ENCODE measurements around the gene ZNF816.
"Not testable (repeated sequence)": the region's sequence is repeated elsewhere in the genome, so short reads cannot be mapped to it uniquely, and the experiment has no call there.

Gene ZNF816

DNA sequence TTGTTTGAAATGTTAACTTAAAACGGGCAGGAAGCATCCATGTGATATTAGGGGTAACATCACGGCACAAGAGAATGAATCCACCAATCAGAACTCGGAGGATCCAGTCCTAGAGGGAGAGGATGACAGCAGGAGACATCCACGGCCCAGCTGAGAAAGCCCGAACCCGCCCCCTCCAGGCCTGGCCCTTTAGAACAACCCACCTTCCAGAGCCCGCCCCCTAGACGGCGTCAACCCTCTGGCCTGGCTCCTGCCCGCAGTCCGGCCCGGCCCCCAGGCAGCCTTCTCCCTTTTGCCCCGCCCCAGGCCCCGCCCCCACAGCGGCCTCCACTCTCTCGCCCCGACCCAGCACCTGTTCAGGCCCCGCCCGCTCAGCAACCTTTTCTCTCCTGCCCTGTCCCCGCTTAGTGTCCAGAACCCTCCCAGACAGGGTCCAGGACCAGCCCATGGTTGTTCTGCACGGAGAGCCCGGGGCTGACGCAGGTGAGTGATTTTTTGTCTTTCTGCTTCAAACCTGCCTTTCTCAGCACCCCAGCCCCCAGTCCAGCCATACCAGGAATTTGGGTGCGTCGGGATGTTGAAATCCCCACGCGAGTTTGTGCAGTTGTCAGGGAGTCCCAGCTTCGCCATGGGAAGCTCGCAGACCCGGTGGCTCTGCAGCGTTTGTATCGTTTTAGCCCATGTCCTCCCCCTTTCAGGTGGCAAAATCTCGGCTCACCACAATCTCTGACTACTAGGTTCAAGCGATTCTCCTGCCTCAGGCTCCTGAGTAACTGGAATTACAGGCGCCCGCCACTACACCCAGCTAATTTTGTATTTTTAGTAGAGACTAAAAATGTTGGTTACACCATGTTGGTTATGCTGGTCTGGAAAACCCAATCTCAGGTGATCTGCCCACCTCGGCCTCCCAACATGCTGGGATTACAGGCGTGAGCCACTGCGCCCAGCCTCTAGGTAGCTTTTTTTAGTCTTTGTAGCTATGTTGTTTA is 16.1 kb downstream of the ZNF816 start:
- intact Hi-C loops (cut with micrococcal nuclease), result no loop called here
- H3K4me3 Mint-ChIP-seq, result no peak overlapping the region
- H3K27me3 Mint-ChIP-seq, result peaks cover 13% of the 10 kb centered on the region
- peaks cover 61% of the 10 kb centered on the region for H3K9me3 Mint-ChIP-seq
- H3K4me1 Mint-ChIP-seq (ENCODE audit: low read depth), result peaks cover 5% of the 10 kb centered on the region
- H3K27ac Mint-ChIP-seq, result no peak overlapping the region
- H3K36me3 Mint-ChIP-seq (ENCODE audit: low read depth), result peaks cover 42% of the 10 kb centered on the region

DNA sequence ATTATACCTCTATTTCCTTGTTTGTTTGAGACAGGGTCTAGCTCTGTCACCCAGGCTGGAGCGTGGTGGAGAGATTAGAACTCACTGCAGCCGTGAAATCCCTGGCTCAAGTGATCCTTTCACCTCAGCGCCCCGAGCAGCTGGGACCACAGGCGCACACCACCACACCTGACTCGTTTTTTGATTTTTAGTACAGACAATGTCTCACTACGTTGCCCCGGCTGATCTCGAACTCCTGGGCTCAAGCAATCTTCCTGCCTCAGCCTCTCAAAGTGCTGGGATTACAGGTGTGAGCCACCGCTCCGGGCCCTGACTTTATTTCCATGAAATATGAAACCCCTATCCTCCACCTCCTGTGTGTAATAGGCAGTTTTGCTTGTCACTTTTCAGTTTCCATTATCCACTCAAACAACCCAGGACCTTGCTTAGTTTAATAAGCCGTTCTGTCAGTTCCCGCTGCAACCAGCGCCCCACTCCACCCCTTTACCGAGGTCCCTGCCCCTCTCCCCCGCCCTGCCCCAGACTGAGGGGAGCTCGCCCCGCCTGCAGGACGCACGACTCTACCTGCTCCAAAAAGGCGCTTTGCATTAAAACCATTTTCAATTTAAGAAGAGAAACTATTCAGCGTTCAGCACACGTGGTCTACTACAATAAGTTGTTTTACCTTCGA is 16.9 kb downstream of the ZNF816 start:
- Mint-ChIP-seq H3K27me3 (peaks cover 13% of the 10 kb centered on the region), H3K9me3 (peaks cover 52% of the 10 kb centered on the region), H3K4me1 (ENCODE audit: low read depth) (peaks cover 12% of the 10 kb centered on the region), H3K36me3 (ENCODE audit: low read depth) (peaks cover 34% of the 10 kb centered on the region), H3K27ac (no peak overlapping the region), H3K4me3 (no peak overlapping the region)
- intact Hi-C loops (cut with micrococcal nuclease), result no loop called here

DNA sequence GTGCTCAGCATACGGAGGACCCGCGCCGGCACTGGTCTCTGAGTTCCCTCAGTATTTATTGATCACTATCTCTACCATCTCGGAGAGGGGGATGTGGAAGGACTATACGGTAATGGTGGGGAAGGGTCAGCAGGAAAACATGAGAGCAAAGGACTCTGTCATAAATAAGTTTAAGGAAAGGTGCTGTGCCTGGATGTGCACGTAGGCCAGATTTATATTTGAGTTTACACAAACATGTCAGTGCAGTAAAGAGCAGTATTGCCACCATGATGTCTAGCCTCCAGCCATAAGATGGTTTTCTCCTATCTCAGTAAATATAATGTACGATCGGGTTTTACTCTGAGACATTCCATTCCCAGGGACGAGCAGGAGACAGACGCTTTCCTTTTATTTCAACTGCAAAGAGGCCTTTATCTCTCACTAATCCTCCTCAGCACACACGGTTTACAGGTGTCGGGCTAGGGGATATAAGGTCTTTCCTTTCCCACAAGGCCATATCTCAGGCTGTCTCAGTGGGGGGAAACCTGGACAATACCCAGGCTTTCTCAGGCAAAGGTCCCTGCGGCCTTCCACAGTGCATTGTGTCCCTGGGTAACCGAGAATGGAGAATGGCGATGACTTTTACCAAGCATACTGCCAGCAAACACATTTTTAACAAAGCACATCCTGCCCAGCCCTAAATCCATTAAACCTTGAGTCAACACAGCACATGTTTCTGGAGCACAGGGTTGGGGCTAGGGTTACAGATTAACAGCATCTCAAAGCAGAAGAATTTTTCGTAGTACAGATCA is 17.8 kb downstream of the ZNF816 start:
- H3K36me3 Mint-ChIP-seq (ENCODE audit: low read depth), result peaks cover 25% of the 10 kb centered on the region
- H3K4me3 Mint-ChIP-seq; intact Hi-C loops (cut with micrococcal nuclease); H3K27ac Mint-ChIP-seq: not testable (repeated sequence)
- peaks cover 12% of the 10 kb centered on the region for H3K4me1 Mint-ChIP-seq (ENCODE audit: low read depth)
- peaks cover 13% of the 10 kb centered on the region for H3K27me3 Mint-ChIP-seq
- H3K9me3 Mint-ChIP-seq, result peaks cover 43% of the 10 kb centered on the region

DNA sequence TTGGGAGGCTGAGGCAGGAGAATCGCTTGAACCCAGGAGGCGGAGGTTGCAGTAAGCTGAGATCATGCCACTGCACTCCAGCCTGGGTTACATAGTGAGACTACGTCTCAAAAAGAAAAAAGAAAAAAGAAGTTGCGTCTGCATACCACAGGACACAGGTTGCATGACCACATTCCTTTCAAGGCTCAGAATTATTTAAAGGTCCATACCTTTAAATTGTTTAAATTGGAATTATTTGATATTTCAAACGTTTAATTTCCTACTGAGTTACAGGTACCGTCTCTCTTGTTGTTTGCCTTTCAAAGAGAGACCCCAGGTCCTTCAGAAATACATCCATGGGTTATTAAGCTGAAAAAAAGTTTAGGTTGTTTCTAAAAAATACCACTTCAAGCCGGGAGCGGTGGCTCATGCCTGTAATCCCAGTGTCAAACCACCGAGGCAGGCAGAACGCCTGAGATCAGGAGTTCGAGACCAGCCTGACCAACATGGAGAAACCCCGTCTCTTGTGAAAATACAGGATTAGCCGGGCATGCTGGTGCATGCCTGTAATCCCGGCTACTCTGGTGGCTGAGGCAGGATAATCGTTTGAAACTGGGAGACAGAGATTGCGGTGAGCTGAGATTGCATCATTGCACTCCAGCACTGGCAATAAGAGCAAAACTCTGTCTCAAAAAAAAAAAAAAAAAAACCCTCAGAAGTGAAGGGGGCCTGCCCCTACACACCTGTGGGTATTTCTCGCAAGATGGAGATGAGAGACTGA is 18.6 kb downstream of the ZNF816 start:
- Mint-ChIP-seq H3K27me3 (peaks cover 13% of the 10 kb centered on the region), H3K27ac (no peak overlapping the region), H3K9me3 (peaks cover 35% of the 10 kb centered on the region), H3K4me3 (no peak overlapping the region), H3K4me1 (ENCODE audit: low read depth) (peaks cover 18% of the 10 kb centered on the region), H3K36me3 (ENCODE audit: low read depth) (peaks cover 20% of the 10 kb centered on the region)
- intact Hi-C loops (cut with micrococcal nuclease), result loop anchor here (2.0 kb wide), 1 partner anchor 21 kb away; the partner anchor contains the start of gene ZNF888

DNA sequence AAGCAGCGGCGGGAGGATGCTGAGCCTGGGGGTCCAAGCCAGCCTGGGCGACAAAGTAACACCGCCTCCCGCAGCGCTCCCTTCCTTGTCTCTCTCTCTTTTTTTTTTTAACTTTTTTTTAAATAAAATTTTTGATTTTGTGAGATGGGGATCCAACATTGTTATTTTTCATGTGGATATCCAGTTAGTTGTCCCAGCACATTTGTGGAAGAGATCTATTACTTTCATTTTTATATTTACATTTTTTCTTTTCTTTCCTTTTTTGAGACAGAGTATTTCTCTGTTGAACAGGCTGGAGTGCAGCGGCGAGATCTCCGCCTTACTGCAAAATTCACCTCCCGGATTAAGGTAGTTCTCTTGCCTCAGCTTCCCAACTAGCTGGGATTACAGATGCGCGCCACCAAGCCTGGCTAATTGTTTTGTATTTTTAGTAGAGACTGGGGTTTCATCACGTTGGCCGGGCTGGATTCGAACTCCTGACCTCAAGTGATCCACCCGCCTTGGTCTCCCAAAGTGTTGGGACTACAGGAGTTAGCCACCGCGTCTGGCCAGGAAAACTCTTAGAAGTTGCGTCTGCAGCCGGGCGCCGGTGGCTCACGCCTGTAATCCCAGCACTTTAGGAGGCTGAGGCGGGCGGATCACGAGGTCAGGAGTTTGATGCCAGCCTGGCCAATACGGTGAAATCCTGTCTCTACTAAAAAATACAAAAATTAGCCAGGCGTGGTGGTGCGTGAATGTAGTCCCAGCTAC is 19.4 kb downstream of the ZNF816 start:
- Mint-ChIP-seq H3K4me1 (ENCODE audit: low read depth) (peaks cover 25% of the 10 kb centered on the region), H3K4me3 (peak overlapping the region; percentile 83), H3K27me3 (peaks cover 13% of the 10 kb centered on the region), H3K27ac (peak overlapping the region; percentile 86), H3K36me3 (ENCODE audit: low read depth) (peaks cover 26% of the 10 kb centered on the region), H3K9me3 (peaks cover 35% of the 10 kb centered on the region)
- intact Hi-C loops (cut with micrococcal nuclease), result loop anchor here (2.0 kb wide), 1 partner anchor 21 kb away; the partner anchor contains the start of gene ZNF888

DNA sequence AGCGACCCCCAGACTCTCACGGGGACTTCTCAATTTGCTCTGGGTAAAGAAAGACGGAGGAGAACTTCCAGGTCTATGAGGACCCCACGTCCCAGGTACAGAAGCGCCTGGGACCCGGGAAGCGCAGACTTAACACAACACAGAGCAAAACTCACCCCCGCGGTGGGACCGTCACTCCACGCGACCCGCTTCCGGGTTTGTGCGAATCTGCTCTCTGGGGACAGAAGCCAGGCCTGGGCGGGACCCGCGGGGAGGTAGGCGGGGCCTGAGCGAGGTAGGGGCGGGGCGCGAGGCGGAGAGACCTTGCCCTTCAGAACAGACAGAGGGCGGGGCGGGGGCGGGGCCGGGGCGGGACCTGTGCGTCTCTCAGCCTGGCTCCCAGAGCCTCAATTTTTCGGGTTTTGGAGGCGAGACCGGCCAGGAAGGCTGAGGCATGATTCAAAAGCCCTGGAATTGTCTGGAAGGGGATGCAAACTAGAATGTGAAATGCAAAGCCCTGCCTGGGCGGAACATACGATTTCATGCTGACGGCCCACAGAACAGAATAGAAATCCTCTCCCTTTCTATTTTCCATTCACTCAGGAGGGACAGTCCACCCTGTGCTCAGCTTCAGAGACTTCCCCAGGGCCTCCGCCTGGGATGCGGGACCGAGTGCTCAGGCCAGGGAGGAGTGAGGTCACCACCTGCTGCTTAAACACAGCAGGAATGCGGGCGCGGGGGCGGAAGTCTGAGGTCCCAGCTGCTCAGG is 20.1 kb downstream of the ZNF816 start:
- peaks cover 28% of the 10 kb centered on the region for H3K4me1 Mint-ChIP-seq (ENCODE audit: low read depth)
- peaks cover 33% of the 10 kb centered on the region for H3K9me3 Mint-ChIP-seq
- peak overlapping the region; percentile 86 for H3K27ac Mint-ChIP-seq
- H3K36me3 Mint-ChIP-seq (ENCODE audit: low read depth), result peaks cover 27% of the 10 kb centered on the region
- H3K4me3 Mint-ChIP-seq, result peak overlapping the region; percentile 83
- peaks cover 13% of the 10 kb centered on the region for H3K27me3 Mint-ChIP-seq
- intact Hi-C loops (cut with micrococcal nuclease), result loop anchor here (1.0 to 2.0 kb wide), 2 partner anchors 20 kb away; partner anchors contain the start of genes ZNF816 and ZNF888

DNA sequence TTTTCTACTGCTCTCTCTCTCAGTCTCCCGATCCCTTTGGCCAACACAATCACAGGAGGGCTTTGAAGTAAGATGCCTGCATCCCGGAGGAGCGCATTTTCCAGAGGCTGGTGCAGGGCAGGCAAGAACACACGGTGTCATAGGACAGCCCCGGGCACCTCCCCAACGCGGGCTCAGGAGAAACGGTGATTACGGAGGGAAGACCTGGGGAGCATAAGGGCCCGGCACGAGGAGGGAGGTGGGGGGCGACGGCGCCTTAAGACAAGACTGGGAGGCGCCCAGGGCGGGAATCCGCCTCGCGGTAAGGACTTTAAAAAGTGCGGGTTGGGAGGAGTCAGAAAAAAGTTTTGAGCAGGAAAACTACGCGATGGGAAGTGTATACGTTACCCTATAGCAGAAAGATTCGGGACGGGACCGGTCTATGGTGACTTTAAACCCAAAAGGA is 20.7 kb downstream of the ZNF816 start:
- Mint-ChIP-seq H3K27ac (peak overlapping the region; percentile 86), H3K4me3 (peak overlapping the region; percentile 83), H3K27me3 (peaks cover 12% of the 10 kb centered on the region), H3K36me3 (ENCODE audit: low read depth) (peaks cover 33% of the 10 kb centered on the region), H3K4me1 (ENCODE audit: low read depth) (peaks cover 34% of the 10 kb centered on the region), H3K9me3 (peaks cover 27% of the 10 kb centered on the region)
- intact Hi-C loops (cut with micrococcal nuclease), result loop anchor here (1.0 to 2.0 kb wide), 2 partner anchors 19 to 20 kb away; partner anchors contain the start of genes ZNF816 and ZNF888

DNA sequence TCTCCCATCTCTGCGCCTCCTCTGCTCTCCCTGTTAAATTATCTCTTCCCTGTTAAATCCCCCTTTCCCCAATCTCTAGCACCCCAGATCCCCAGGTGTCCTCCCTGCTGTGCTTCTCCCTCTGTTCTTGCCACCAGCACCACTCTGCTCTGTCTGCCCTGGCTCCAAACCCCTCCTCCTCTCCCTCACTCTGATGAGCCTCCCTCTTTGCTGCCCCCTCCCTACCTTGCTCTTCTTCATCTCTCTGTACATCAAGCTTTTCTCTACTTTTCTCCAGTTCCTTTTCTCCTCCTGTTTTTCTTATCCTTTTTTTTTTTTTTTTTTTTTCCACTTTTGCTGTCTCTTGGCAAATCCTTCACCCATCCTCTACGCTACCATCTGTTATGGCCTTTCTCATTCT is 21.2 kb downstream of the ZNF816 start:
- peak overlapping the region; percentile 83 for H3K4me3 Mint-ChIP-seq
- intact Hi-C loops (cut with micrococcal nuclease); H3K27me3 Mint-ChIP-seq: not testable (repeated sequence)
- H3K27ac Mint-ChIP-seq, result peak overlapping the region; percentile 86
- peaks cover 38% of the 10 kb centered on the region for H3K4me1 Mint-ChIP-seq (ENCODE audit: low read depth)
- peaks cover 33% of the 10 kb centered on the region for H3K36me3 Mint-ChIP-seq (ENCODE audit: low read depth)
- peaks cover 23% of the 10 kb centered on the region for H3K9me3 Mint-ChIP-seq

DNA sequence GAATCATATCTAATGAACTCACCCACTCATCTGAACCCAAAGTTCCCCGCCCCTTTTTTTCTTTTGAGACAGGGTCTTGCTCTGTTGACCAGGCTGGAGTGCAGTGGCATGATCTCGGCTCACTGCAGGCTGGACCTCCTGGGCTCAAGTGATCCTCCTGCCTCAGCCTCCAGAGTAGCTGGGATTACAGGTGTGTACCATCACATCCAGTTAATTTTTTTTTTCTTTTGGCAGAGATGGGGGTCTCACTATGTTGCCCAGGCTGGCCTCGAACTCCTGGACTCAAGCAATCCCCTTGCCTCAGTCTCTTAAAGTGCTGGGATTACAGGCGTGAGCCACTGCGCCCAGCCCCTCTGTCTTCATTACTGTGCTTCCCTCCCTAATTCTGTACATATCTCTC is 21.8 kb downstream of the ZNF816 start:
- H3K9me3 Mint-ChIP-seq, result peaks cover 17% of the 10 kb centered on the region
- peaks cover 30% of the 10 kb centered on the region for H3K36me3 Mint-ChIP-seq (ENCODE audit: low read depth)
- peak overlapping the region; percentile 86 for H3K27ac Mint-ChIP-seq
- H3K4me1 Mint-ChIP-seq (ENCODE audit: low read depth), result peaks cover 44% of the 10 kb centered on the region
- H3K4me3 Mint-ChIP-seq, result peak overlapping the region; percentile 83
- H3K27me3 Mint-ChIP-seq; intact Hi-C loops (cut with micrococcal nuclease): not testable (repeated sequence)

DNA sequence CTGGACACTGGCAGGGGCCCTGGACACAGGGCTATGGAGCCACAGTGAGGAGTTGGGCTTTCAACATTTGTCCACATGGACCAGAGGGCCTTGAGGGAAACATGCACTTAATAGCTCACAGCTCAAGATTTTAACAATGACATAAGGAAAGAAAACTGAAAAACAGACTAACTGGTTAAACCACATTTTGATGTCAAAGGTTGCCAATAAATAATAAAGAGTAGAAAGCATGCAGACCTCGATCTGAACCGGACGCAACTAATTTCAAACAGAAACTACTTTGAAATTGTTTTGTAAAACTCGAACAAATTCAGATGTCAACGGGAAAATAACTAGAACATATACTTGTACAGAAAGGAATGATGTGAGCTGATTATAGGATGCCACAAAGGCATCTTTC is 23.9 kb downstream of the ZNF816 start:
- peaks cover 49% of the 10 kb centered on the region for H3K4me1 Mint-ChIP-seq (ENCODE audit: low read depth)
- H3K27ac Mint-ChIP-seq, result peak overlapping the region; percentile 1
- H3K27me3 Mint-ChIP-seq, result peaks cover 2% of the 10 kb centered on the region
- H3K4me3 Mint-ChIP-seq, result no peak overlapping the region
- peaks cover 46% of the 10 kb centered on the region for H3K36me3 Mint-ChIP-seq (ENCODE audit: low read depth)
- H3K9me3 Mint-ChIP-seq, result no peaks in the 10 kb centered on the region
- intact Hi-C loops (cut with micrococcal nuclease), result no loop called here

DNA sequence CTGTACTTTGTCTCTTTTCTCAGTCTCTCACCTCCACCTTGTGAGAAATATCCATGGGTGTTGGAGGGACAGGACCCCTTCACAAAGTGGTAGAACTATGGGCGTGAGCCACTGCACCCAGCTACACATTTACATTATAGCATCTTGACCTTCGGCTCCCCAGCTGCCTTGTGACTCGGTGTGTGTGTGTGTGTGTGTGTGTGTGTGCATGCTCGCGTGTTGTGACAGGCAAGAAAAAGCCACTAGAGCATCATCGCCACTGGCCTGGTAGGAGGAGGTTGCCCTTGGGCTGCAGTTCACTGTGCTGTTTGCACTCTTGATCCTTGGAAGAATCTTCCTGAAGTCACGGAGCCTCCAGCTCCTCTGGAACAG is 25.7 kb downstream of the ZNF816 start:
- intact Hi-C loops (cut with micrococcal nuclease), result no loop called here
- Mint-ChIP-seq H3K9me3 (no peaks in the 10 kb centered on the region), H3K36me3 (ENCODE audit: low read depth) (peaks cover 57% of the 10 kb centered on the region), H3K27ac (peak overlapping the region; percentile 17), H3K4me1 (ENCODE audit: low read depth) (peaks cover 53% of the 10 kb centered on the region), H3K4me3 (no peak overlapping the region), H3K27me3 (no peaks in the 10 kb centered on the region)
